K562 (cell line): Measurements from ENCODE around the gene ARHGAP26. TPM values are rescaled to one million over a fixed set of nuclear protein-coding genes. Genes with fewer than 3 reads are reported as not detected.
A peak's percentile ranks its signal among the peaks of the same experiment; 100 is the strongest.

Experiments used
- CBX5 ChIP-seq: IDR thresholded peaks from 2 replicates; pipeline ENCODE4 v1.6.1; 2014; ENCODE audit warnings: low read depth, borderline replicate concordance
- DDX20 ChIP-seq: fragments of 450-650 bp; IDR thresholded peaks from 2 replicates; pipeline ENCODE4 v1.6.1; 2016; ENCODE audit warnings: missing genetic modification characterization, low read depth, mild to moderate bottlenecking, missing compliant biosample characterization, moderate library complexity
- EP300 ChIP-seq: IDR thresholded peaks from 2 replicates; pipeline ENCODE4 v1.6.1; 2012; ENCODE audit warnings: low read length, improper control_type of control experiment
- HDAC3 ChIP-seq: fragments of 450-650 bp; IDR thresholded peaks from 2 replicates; pipeline ENCODE4 v1.6.1; 2018; ENCODE audit warnings: borderline replicate concordance, mild to moderate bottlenecking, moderate library complexity; ENCODE audit not compliant: partially characterized antibody
- ILK ChIP-seq: fragments of 450-650 bp; IDR thresholded peaks from 2 replicates; pipeline ENCODE4 v1.6.1; 2016; ENCODE audit warnings: missing genetic modification characterization, low read depth, mild to moderate bottlenecking, missing compliant biosample characterization, moderate library complexity, borderline replicate concordance
- KLF13 ChIP-seq: fragments of 450-650 bp; IDR thresholded peaks from 2 replicates; pipeline ENCODE4 v1.6.1; 2016; ENCODE audit warnings: missing genetic modification characterization, low read depth, mild to moderate bottlenecking, missing compliant biosample characterization, moderate library complexity, borderline replicate concordance
- MGA ChIP-seq: fragments of 450-650 bp; IDR thresholded peaks from 2 replicates; pipeline ENCODE4 v1.6.1; 2016; ENCODE audit warnings: mild to moderate bottlenecking, moderate library complexity
- NFIC ChIP-seq: fragments of 450-650 bp; IDR thresholded peaks from 2 replicates; pipeline ENCODE4 v1.6.1; 2017; ENCODE audit warnings: mild to moderate bottlenecking, inconsistent platforms
- RBM25 ChIP-seq: fragments of 200-400 bp; formaldehyde crosslinking; IDR thresholded peaks from 2 replicates; pipeline ENCODE4 v1.6.1; 2018; ENCODE audit warnings: low read length, low read depth, moderate library complexity; ENCODE audit not compliant: severe bottlenecking
- TARDBP ChIP-seq: fragments of 450-650 bp; IDR thresholded peaks from 2 replicates; pipeline ENCODE4 v1.6.1; 2016
- THRAP3 ChIP-seq: fragments of 450-650 bp; IDR thresholded peaks from 2 replicates; pipeline ENCODE4 v1.6.1; 2016; ENCODE audit warnings: mild to moderate bottlenecking, inconsistent platforms, borderline replicate concordance
- ZBTB5 ChIP-seq: fragments of 450-650 bp; IDR thresholded peaks from 2 replicates; pipeline ENCODE4 v1.6.1; 2017; ENCODE audit warnings: antibody characterized with exemption
- ZNF830 ChIP-seq: fragments of 250-450 bp; sonication (Bioruptor Pico); IDR thresholded peaks from 2 replicates; pipeline ENCODE4 v1.5.0; 2021; ENCODE audit warnings: mild to moderate bottlenecking
- polyA plus RNA-seq, 8 experiments: library from polyadenylated mRNA; depleted of rRNA in 4 of 8; stranded (reverse) in 5 of 8; unstranded in 3 of 8; fragments of >200 nt; fragmentation: Nextera tagmentation in 2 of 8; fragmentation: Illumina TruSeq in 1 of 8; extraction: Ambion mirVana in 2 of 8; extraction: Trizol in 1 of 8; gene quantifications; 2 replicates each; pipeline versions ENCODE4 v1.2.1 to v1.2.3, GENCODE V29; 2011 to 2014; ENCODE audit warnings: inconsistent platforms in 1 of 8, missing spikeins in 1 of 8
- total RNA-seq, 7 experiments: library from RNA; depleted of rRNA in 6 of 7; stranded (reverse); fragments of >200 nt in 6 of 7; fragmentation: Illumina TruSeq in 2 of 7; extraction: Trizol in 2 of 7; gene quantifications; 2 replicates each; pipeline versions ENCODE4 v1.2.1 to v1.2.3, GENCODE V29; 2011 to 2021; ENCODE audit warnings: low replicate concordance in 1 of 7
- TF ChIP-seq, protein P1 (sequence below): fragments of 250-450 bp; sonication (Bioruptor Pico); IDR thresholded peaks from 2 replicates; pipeline ENCODE4 v1.8.0; 2022; ENCODE audit warnings: moderate library complexity, mild to moderate bottlenecking, inconsistent platforms
- TF ChIP-seq, protein P2 (sequence below): sonication (generic); formaldehyde crosslinking; IDR thresholded peaks from 2 replicates; pipeline ENCODE4 v1.5.0; 2020; ENCODE audit warnings: missing genetic modification reagents

Gene ARHGAP26
- total and polyA plus RNA-seq, 9 of the 15 experiments (the other 6 are each of a cell fraction or from before 2014, with no cell fraction given), result 0.13 to 1.1 (median 0.55) TPM

GRCh38 chr5:143057580-143057999 is 287.4 kb downstream of the ARHGAP26 start (continued):
- TF ChIP-seq CBX5, result no peak
- no peak for TF ChIP-seq NFIC
- TF ChIP-seq, protein P1, sequence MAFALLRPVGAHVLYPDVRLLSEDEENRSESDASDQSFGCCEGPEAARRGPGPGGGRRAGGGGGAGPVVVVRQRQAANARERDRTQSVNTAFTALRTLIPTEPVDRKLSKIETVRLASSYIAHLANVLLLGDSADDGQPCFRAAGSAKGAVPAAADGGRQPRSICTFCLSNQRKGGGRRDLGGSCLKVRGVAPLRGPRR, result no peak
- no peak for TF ChIP-seq ILK
- TF ChIP-seq EP300, result peak; percentile 34; the same call in 1 of the 2 replicates
- peak; percentile 24; the same call in 1 of the 2 replicates for TF ChIP-seq MGA
- no peak for TF ChIP-seq HDAC3
- TF ChIP-seq THRAP3, result no peak
- no peak for TF ChIP-seq RBM25
- no peak for TF ChIP-seq DDX20 (tag)
- no peak for TF ChIP-seq ZBTB5
- no peak for TF ChIP-seq ZNF830 (CRISPR knock-in tag)
- no peak for TF ChIP-seq KLF13 (tag)
- TF ChIP-seq TARDBP, result no peak
- TF ChIP-seq, protein P2, sequence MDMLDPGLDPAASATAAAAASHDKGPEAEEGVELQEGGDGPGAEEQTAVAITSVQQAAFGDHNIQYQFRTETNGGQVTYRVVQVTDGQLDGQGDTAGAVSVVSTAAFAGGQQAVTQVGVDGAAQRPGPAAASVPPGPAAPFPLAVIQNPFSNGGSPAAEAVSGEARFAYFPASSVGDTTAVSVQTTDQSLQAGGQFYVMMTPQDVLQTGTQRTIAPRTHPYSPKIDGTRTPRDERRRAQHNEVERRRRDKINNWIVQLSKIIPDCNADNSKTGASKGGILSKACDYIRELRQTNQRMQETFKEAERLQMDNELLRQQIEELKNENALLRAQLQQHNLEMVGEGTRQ (CRISPR knock-in tag), result no peak
